Head of caudate nucleus (tissue), 42 donors: Measurements from ENCODE around the gene GIPC2.
"Not testable (repeated sequence)": the region's sequence is repeated elsewhere in the genome, so short reads cannot be mapped to it uniquely, and the experiment has no call there.

ENCODE experiments used
- DNase-seq, 42 donors: peaks; one replicate each; pipeline versions ENCODE4 v3.0.0 to v3.0.0-alpha.2; 2020 to 2021; ENCODE audit warnings: mixed read lengths in 7 of 42
- intact Hi-C: fragments of 100-400 bp; cut with DNase I; formaldehyde crosslinking; loops from one replicate; pipeline ENCODE4 v1.15.0; 2022

GIPC2 gene

DNA sequence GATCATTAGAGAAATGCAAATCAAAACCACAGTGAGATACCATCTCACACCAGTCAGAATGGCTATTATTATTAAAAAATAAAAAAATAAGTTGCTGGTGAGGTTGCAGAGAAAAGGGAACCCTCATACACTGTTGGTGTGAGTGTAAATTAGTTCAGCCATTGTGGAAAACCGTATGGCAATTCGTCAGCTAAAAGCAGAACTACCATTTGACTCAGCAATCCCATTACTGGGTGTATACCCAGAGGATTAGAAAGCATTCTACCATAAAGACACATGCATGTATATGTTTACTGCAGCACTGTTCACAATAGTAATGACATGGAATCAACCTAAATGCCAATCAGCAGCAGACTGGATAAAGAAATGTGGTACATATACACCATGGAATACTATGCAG lies 42.2 kb downstream of the GIPC2 start:
- DNase-seq: no peak
- intact Hi-C loops: no loop called here

DNA sequence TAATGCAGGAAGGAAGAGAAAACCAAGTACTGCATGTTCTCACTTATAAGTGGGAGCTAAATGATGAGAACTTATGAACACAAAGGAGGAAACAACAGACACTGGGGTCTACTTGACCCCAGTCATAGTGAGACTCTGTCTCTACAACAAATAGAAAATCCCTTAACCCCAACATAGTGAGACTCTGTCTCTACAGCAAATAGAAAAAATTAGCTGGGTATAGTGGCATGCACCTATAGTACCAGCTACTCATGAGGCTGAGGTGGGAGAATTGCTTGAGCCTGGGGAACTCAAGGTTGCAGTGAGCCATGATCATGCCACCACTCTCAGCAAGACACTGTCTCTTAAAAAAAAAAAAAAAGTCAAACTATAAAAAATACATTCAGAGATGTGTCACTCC lies 42.7 kb downstream of the GIPC2 start:
- intact Hi-C loops: no loop called here
- no peak for DNase-seq

- DNase-seq: no peak
- intact Hi-C loops: no loop called here
Measured at GRCh38 chr1:78089010-78089409, 43.2 kb downstream of the GIPC2 start.

GRCh38 chr1:78090472-78091133 lies 44.8 kb downstream of the GIPC2 start:
- no peak for DNase-seq
- intact Hi-C loops: no loop called here

GRCh38 chr1:78091215-78091813 lies 45.5 kb downstream of the GIPC2 start:
- intact Hi-C loops: no loop called here
- no peak for DNase-seq

DNA sequence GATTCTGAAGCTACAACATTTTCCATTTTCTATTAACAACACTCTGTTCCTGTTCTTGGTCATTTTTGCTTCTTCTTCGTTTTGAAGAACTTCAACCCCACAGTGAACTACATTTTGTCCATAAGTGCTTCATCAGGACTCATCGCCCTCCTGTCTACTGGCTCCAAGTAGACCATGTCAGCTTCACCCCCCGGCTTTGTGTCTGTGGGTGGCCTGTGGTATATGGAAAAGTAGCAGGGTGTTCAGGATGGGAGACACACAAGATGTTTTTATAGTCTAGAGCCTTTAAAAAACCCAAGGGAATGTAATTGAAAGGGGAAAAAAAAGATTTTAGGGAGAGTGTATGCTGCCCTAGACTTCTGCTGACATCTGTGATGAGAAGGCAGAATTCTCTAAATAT lies 46.1 kb downstream of the GIPC2 start:
- DNase-seq: no peak
- intact Hi-C loops: no loop called here

DNA sequence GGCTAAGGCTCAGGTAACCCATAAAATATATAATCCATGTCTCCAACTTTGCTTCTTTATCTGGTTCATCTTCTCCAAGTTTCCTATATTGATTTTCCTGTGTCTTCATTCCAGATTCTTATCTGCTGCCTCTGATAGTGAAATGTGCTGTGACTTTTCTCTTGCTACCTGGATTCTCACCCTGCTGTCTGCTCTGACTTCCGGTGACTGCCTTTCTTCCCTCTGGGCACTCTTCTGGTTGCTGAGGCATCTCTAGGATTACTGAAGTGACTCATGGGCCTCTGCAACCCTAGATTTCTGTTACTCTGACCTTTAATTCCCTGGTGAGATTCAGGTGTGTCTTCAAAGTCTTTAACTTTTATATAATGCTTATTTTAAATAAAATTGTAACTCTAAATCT lies 46.9 kb downstream of the GIPC2 start:
- no peak for DNase-seq
- intact Hi-C loops: no loop called here

DNA sequence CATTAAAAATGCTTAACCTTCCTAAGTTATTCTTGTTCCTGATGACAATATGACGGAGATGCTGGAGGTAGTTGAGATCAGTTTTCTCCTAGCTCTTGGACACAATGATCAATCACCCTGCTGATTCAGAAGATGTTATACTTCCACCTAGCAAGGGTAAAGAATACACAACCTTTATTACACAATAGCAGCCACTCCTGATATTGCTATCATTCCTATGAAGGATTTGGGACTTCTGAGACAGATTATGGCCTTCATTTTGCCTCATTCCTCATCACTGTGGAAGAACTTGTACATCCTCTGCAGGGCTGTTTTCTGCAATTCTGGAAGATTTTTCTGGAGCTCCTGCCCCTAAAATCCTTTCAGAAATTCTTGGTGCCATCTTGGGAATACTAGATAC lies 47.8 kb downstream of the GIPC2 start:
- no peak for DNase-seq
- intact Hi-C loops: no loop called here

GRCh38 chr1:78094639-78095038 lies 48.9 kb downstream of the GIPC2 start:
- intact Hi-C loops: no loop called here
- DNase-seq: no peak

DNA sequence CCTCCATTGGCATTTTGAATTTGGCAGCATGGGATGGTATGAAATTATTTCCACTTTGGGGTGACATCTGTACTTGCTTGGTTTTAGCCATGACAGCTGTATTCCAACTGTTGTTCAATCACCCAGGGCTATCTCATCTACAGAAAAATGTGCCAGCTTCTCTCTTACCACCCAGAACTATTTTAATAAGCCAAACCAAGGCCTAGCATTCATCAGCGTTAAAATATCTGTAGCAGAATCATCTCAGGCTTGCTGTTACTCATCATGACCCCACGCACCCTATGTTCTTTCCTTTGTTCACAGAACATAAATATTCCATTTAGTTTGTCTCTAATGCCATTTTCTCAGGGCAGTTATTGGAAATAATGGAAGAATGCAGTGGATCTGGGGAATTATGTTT lies 49.8 kb downstream of the GIPC2 start:
- intact Hi-C loops: no loop called here
- DNase-seq: peak in 7 of 42 donors; percentile 3 to 40 (median 20)

GRCh38 chr1:78096017-78096416 lies 50.3 kb downstream of the GIPC2 start:
- intact Hi-C loops: no loop called here
- peak in 13 of 42 donors; percentile 4 to 67 (median 27) for DNase-seq

- peak in 20 of 42 donors; percentile 4 to 66 (median 31) for DNase-seq
- intact Hi-C loops: no loop called here
Measured at GRCh38 chr1:78096976-78097375, 51.2 kb downstream of the GIPC2 start.

- DNase-seq: no peak
- intact Hi-C loops: no loop called here
Measured at GRCh38 chr1:78101051-78101450, 55.3 kb downstream of the GIPC2 start.

- DNase-seq: no peak
- intact Hi-C loops: no loop called here
Measured at GRCh38 chr1:78101514-78101913, 55.7 kb downstream of the GIPC2 start.

DNA sequence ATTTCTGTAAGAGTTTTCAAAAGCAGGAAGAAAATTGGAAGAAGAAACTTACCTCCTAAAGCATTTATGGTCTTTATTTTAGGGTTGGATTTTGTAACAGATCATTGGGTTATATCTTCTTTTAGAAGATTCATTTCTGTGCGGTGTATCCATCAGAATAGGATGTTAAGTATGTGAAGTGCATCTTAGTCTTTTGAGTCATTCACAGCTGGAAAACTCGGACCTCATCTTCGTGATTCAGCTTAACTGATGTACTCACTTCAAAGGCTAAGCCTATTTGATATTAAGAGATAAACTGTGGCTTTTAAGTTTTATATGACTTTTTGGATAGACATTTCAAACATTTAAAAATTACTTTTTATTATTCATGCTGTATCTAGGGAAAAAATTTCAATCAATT lies 56.3 kb downstream of the GIPC2 start:
- intact Hi-C loops: no loop called here
- DNase-seq: no peak

GRCh38 chr1:78102916-78103315 lies 57.1 kb downstream of the GIPC2 start:
- intact Hi-C loops: no loop called here
- no peak for DNase-seq

GRCh38 chr1:78104322-78104721 lies 58.6 kb downstream of the GIPC2 start:
- no peak for DNase-seq
- intact Hi-C loops: no loop called here

DNA sequence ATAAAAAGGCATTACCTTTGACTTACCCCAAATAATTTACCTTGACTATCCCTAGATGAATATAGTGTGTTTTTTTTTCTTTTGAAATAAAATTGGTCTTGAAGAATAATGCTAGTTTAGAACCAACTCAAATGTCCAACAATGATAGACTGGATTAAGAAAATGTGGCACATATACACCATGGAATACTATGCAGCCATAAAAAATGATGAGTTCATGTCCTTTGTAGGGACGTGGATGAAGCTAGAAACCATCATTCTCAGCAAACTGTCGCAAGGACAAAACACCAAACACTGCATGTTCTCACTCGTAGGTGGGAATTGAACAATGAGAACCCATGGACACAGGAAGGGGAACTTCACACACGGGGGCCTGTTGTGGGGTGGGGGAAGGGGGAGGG lies 63.9 kb downstream of the GIPC2 start:
- not testable (repeated sequence) for DNase-seq
- intact Hi-C loops: loop anchor here (10.0 kb wide), 1 partner anchor 135 kb away; the partner anchor contains the start of gene FUBP1

DNA sequence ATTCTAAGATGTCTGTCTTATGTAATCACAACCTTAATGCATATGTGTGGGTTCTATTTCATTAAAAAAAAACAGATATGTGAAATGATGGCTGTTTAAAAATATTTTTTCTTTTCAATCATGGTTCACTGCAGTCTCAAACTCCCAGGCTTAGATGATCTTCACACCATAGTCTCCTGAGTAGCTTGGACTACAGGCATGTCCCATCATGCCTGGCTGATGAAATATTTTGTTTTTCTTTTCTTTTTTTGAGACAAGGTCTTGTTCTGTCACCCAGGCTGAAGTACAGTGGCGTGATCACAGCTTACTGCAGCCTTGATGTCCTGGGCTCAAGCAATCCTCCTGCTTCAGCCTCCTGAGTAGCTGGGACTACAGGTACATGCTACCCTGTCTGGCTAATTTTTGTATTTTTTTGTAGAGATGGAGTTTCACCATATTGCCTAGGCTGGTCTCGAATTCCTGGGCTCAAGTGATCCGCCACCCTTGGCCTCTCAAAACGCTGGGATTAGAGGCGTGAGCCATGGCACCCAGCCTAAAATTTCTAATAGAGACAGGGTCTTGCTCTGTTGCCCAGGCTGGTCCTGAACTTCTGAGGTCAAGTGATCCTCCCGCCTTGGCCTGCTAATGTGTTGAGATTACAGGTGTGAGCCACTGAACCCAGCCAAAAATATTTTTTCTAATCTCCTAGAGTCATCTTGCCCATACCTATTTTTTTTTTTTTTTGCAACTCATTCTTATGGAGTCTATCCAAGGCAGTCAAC lies 67.6 kb downstream of the GIPC2 start:
- intact Hi-C loops: loop anchor here (10.0 kb wide), 1 partner anchor 139 kb away; the partner anchor contains the start of gene FUBP1
- DNase-seq: no peak
